HepG2 (cell line): Measurements from ENCODE around the gene COPS7A. TPM values are rescaled to one million over a fixed set of nuclear protein-coding genes. Genes with fewer than 3 reads are reported as not detected.

ENCODE experiments used
- BCL3 ChIP-seq: sonication (generic); formaldehyde crosslinking; IDR thresholded peaks from 2 replicates; pipeline ENCODE4 v1.5.1; 2020; ENCODE audit warnings: mild to moderate bottlenecking, missing genetic modification reagents, moderate library complexity
- CREM ChIP-seq, 2 experiments: sonication (generic) in 1 of 2; formaldehyde crosslinking in 1 of 2; IDR thresholded peaks; 2 replicates each; pipeline versions ENCODE4 v1.4.0 to v1.6.1; 2016 to 2020; ENCODE audit warnings: antibody characterized with exemption in 1 of 2, mild to moderate bottlenecking in 1 of 2, missing genetic modification reagents in 1 of 2
- HMG20B ChIP-seq: conservative IDR thresholded peaks from 2 replicates; pipeline ENCODE4 v1.6.1; 2016; ENCODE audit warnings: missing genetic modification reagents, missing compliant biosample characterization
- SNAPC4 ChIP-seq: sonication (generic); formaldehyde crosslinking; IDR thresholded peaks from 2 replicates; pipeline ENCODE4 v1.4.0; 2020; ENCODE audit warnings: mild to moderate bottlenecking, missing genetic modification reagents
- TCF7 ChIP-seq: sonication (generic); IDR thresholded peaks from 2 replicates; pipeline ENCODE4 v1.6.1; 2016; ENCODE audit warnings: antibody characterized with exemption, low read depth
- THAP9 ChIP-seq: sonication (generic); formaldehyde crosslinking; IDR thresholded peaks from 2 replicates; pipeline ENCODE4; 2020; ENCODE audit warnings: missing genetic modification reagents, mild to moderate bottlenecking, borderline replicate concordance
- ZBTB2 ChIP-seq: sonication (generic); formaldehyde crosslinking; IDR thresholded peaks from 2 replicates; pipeline ENCODE4 v1.8.0; 2022; ENCODE audit warnings: low read depth, missing genetic modification reagents
- ZNF572 ChIP-seq: sonication (generic); formaldehyde crosslinking; IDR thresholded peaks from 2 replicates; pipeline ENCODE4 v1.5.1; 2020; ENCODE audit warnings: mild to moderate bottlenecking, missing genetic modification reagents
- ZNF766 ChIP-seq: sonication (generic); formaldehyde crosslinking; IDR thresholded peaks from 2 replicates; pipeline ENCODE4 v1.5.0; 2020; ENCODE audit warnings: missing genetic modification reagents, borderline replicate concordance
- ZNF879 ChIP-seq: sonication (generic); formaldehyde crosslinking; IDR thresholded peaks from 2 replicates; pipeline ENCODE4 v1.8.1; 2023; ENCODE audit warnings: missing genetic modification reagents
- polyA plus RNA-seq, 8 experiments: library from polyadenylated mRNA; depleted of rRNA in 3 of 8; stranded (reverse) in 7 of 8; unstranded in 1 of 8; fragments of >200 nt; fragmentation: Illumina TruSeq in 4 of 8; extraction: Trizol in 4 of 8; gene quantifications; 2 replicates each; pipeline versions ENCODE4 v1.2.1 to v1.2.3, GENCODE V29; 2011 to 2016; ENCODE audit warnings: low read depth in 4 of 8, missing spikeins in 1 of 8, mixed read lengths in 1 of 8; ENCODE audit not compliant: insufficient read depth in 1 of 8
- total RNA-seq, 5 experiments: library from RNA; depleted of rRNA; stranded (reverse); fragments of >200 nt; fragmentation: Illumina TruSeq; extraction: Trizol; gene quantifications; 2 replicates each; pipeline ENCODE4 v1.2.3, GENCODE V29; 2016; ENCODE audit warnings: low read depth in 1 of 5
- TF ChIP-seq, protein P1 (sequence below): sonication (generic); formaldehyde crosslinking; IDR thresholded peaks from 2 replicates; pipeline ENCODE4 v1.4.0; 2020; ENCODE audit warnings: missing genetic modification reagents

Gene COPS7A
- total and polyA plus RNA-seq, 2 of the 13 experiments (the other 11 are each of a cell fraction or from before 2014, with no cell fraction given) = 40.0 to 73.6 TPM

DNA sequence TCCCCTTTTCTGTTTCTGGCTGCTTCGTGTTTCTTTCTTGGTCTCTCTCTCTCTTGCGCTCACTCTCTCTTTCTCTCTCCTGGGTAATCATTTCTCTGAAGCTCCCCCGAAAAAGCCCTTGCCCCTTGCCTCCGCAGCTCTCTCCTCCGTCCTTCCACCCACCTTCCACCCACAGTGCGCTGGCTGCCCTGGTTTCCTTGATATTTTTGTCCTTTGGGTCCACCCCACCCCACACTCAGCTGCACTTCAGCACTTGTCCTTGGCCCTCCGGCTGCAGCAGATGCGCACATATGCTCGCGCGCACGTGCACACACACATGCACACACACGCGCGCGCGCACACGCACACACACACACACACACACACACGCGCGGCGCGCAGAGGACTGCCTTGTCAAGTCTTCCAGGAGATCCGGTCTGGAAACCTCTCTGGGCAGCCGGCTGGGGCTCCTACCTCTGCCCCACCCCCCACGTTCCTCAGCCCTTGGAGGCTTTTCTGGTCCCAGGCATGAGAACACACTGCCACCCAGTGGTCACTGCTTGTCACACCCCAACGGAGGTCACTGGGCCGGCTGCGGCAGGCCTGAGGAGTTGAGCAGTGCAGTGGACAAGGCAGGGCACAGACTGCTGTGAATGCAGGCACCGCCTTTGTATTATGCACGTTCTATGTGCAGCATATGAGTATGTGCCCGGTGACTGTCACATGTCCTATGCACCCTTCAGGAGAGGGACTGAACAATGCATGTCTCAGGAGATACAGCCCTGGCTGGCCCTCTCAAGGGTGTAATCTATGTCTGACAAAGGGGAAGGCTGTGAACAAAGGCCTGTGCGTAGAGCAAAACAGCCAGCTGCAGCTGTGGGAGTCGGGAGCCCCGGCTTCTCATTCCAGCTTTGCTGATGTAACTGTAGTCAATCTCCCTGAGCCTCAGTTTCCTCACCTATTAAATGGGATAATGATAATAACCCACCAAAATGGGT is 55.0 kb downstream of the COPS7A start (continued):
- TF ChIP-seq ZNF879 (peak; percentile 53; the same call in 1 of the 2 replicates), TCF7 (no peak), SNAPC4 (CRISPR knock-in tag) (0 out of 2 replicates have a peak, but pooled peaks have one; percentile 69), ZNF572 (peak; percentile 64; the same call in 1 of the 2 replicates), CREM (IDR thresholded peaks at IDR 0.05) (peak; percentile 11; the same call in 1 of the 2 replicates), CREM (CRISPR knock-in tag; IDR thresholded peaks at IDR 0.05) (no peak), HMG20B (CRISPR knock-in tag) (0 out of 2 replicates have a peak, but pooled peaks have one; percentile 66), THAP9 (CRISPR knock-in tag) (peak; percentile 55; the same call in 1 of the 2 replicates), BCL3 (no peak), ZBTB2 (CRISPR knock-in tag) (no peak), ZNF766 (CRISPR knock-in tag) (no peak; the same call in 1 of the 2 replicates)
- TF ChIP-seq, protein P1, sequence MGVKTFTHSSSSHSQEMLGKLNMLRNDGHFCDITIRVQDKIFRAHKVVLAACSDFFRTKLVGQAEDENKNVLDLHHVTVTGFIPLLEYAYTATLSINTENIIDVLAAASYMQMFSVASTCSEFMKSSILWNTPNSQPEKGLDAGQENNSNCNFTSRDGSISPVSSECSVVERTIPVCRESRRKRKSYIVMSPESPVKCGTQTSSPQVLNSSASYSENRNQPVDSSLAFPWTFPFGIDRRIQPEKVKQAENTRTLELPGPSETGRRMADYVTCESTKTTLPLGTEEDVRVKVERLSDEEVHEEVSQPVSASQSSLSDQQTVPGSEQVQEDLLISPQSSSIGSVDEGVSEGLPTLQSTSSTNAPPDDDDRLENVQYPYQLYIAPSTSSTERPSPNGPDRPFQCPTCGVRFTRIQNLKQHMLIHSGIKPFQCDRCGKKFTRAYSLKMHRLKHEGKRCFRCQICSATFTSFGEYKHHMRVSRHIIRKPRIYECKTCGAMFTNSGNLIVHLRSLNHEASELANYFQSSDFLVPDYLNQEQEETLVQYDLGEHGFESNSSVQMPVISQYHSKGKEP (CRISPR knock-in tag) = no peak
